HG02623 (cell line): Measurements from ENCODE around the gene REM2.
A peak's percentile ranks its signal among the peaks of the same experiment; 100 is the strongest.

Experiments used
- ATAC-seq: cut with Tn5 transposase; IDR thresholded peaks from one replicate; pipeline ENCODE4 v1.9.1; 2021; ENCODE audit warnings: moderate library complexity; ENCODE audit not compliant: unreplicated experiment

The REM2 gene

DNA sequence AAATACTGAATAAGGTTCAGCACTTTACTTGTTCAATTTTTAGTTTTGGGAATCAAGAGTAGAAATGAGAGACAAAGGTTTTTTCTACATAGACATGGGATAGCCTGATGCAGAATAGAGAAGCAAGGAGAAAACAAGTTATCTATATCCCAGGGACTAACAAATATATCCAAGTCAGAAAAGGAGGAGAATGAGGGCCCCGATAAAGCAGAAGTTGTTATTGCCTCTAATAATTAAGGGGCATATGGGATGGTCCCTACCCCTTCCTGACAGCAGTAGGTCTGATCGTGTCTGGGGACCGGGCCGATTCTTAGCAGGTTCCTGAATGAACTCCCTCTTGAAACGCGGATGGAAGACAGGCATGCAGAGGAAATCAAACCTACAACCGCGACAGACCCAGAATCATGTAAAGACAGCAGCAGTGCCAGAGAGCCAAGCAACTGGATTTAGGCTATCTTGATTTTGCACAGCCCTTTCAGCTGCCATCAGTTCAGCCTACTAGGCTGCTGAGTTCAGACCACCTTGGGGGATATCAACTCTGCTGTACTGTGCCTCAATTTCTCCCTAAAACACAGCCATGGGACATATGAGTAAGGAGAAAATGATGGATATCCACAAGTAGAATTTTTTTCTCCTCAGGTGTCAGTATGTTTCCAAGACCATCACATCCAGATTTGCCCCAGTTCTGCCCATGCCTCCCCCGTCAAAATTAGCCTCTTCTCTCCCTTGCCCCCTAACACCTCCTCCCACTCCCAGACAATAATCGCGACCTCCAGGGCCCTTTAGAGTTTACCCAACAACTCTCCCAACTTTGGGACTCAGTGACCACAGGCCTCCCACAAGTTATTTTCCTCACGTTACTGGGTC lies 45.4 kb downstream of the REM2 start:
- ATAC-seq = no peak

DNA sequence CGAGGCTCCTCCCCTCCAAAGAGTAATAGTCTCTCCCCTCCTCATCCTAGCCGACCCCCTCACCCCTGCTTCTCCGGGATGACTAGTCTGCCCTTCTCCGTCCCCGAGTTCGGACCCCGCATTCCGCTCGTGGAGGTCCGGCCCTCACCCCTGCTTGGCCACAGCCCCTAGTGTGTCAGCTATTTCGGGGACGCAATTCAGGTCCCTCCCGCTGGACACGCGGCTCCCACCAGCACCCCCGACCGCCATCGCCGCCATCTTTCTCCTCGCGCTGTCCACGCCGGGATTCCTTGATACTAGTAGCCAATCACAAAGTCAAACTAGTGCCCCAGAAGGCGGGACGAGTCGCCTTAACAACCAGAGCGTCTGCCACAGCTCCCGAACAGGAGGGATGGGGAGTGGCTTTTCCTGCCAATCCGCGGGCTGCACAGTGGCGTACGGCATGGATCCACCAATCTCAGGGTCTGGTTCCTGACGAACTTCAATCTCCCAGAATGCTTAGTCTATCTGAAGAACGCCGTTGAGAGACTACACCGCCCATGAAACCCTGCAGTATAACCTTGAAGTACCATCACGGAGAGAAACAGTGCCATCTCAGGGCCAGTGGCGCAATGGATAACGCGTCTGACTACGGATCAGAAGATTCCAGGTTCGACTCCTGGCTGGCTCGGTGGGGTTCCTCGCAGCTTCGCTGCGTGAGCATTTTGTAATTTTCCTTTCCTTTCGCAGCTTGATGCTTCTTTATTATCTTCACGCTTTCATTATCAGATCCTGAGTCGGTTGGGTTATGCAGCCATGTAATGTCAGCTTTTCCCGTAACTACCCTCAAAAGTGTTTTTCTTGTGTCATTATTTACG lies 46.3 kb downstream of the REM2 start, which contains the start of gene PRMT5:
TSS of gene PRMT5 (minus strand) at position 273 of the 857 bp plus-strand sequence. CDS start at position 258, 15 bp downstream.
- ATAC-seq = peak; percentile 86

DNA sequence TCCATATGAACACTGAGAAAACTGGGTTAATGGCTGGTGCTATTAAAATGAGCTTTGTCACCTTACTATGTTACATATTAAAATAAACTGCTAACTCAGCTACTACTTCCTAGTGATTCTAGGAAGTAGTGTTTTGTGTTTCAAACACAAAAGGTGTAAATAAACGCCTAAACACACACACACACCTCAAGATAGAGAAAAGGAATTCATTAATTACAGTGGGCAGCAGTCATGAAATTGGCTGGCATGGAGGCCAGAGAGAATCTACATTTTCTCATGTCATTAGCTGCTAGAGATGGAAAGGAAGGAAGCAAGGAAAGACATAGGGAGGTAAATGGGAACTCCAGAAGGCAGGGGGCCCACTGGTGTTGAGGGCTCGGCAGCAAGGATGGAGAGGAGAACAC lies 46.9 kb downstream of the REM2 start:
- no peak for ATAC-seq

DNA sequence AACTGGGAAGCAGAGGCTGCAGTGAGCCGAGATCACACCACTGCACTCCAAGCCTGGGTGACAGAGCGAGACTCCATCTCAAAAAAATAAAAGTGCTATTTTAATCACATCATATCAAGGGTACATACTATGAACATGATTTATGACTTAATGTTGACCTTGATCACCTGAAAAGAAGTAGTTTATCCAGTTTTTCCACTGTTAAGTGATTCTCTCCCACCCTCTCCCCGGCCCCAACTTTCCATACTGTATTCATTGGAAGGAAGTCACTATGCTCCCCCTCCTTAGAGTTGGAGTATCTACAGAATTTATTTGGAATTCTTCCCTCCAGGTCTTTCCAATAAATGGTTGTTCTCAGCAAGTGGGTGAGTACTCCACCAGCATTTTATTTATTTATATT lies 49.1 kb downstream of the REM2 start:
- no peak for ATAC-seq

DNA sequence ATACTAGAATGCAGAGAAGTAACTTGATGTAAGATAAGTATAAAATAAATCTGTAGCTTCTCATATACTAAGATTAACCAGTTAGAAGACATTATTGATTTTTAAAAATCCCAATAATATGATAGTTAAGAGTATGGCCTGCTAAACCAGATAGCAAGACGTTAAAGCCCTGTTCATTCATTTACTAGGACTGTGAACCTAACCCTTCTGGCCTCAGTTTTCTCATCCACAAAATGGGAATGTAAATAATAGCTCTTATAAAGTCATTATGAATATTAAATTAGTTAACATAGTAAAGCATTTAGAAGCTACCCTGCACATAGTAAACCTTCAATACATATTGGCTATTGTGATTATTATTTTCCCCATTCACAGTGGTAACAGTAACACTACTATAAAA lies 52.1 kb downstream of the REM2 start:
- ATAC-seq = no peak
